Measurements from ENCODE around the gene CRTC1.

GRCh38 chr19:18794029-18794313, 110.5 kb downstream of the CRTC1 start:
- no peak for TF ChIP-seq EZH2 (IDR thresholded peaks at IDR 0.05; ENCODE audit: insufficient read depth, poor library complexity, severe bottlenecking)
- no peak for TF ChIP-seq EZH2phosphoT487 (IDR thresholded peaks at IDR 0.05; ENCODE audit: insufficient read depth, low read depth)
